OCI-LY3 (cell line): ENCODE measurements around the gene TMEM253.

Source experiments
- EZH2phosphoT487 ChIP-seq: fragments of 200-600 bp; shearing (Covaris generic); IDR thresholded peaks from 2 replicates; pipeline ENCODE4 v1.6.1; 2018; ENCODE audit warnings: antibody characterized with exemption, mixed run types, low read depth
- TF ChIP-seq, protein P1 (sequence below): fragments of 200-600, 300-600 bp; sonication (generic); IDR thresholded peaks from 2 replicates; pipeline ENCODE4 v1.5.1; 2014; ENCODE audit warnings: antibody characterized with exemption, low read length, low read depth

DNA sequence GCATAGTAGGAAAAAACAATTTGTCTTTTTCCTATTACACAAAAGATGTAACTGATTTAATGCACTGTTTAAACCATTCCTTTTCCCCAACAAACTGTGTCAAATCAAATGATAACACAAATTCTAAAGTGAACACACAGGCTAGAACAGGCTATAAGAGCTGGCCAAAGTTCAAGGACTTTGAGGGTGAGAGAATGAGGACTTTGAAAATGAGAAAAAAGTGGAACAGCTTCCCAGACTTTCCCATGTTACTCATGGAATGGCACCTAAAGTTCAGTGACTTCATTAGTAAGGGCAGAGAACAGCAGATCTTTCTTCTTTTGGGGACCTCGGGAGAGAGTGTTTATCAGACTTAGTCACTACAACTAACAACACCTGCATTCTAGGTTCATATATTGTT is 22.6 kb downstream of the TMEM253 start:
- TF ChIP-seq, protein P1, sequence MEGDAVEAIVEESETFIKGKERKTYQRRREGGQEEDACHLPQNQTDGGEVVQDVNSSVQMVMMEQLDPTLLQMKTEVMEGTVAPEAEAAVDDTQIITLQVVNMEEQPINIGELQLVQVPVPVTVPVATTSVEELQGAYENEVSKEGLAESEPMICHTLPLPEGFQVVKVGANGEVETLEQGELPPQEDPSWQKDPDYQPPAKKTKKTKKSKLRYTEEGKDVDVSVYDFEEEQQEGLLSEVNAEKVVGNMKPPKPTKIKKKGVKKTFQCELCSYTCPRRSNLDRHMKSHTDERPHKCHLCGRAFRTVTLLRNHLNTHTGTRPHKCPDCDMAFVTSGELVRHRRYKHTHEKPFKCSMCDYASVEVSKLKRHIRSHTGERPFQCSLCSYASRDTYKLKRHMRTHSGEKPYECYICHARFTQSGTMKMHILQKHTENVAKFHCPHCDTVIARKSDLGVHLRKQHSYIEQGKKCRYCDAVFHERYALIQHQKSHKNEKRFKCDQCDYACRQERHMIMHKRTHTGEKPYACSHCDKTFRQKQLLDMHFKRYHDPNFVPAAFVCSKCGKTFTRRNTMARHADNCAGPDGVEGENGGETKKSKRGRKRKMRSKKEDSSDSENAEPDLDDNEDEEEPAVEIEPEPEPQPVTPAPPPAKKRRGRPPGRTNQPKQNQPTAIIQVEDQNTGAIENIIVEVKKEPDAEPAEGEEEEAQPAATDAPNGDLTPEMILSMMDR, result no peak
- TF ChIP-seq EZH2phosphoT487, result no peak
